ENCODE results near the gene RUNX3.
"Not testable (repeated sequence)": the region's sequence is repeated elsewhere in the genome, so short reads cannot be mapped to it uniquely, and the experiment has no call there.

Gene RUNX3

GRCh38 chr1:24900486-24900849, 29.6 kb downstream of the RUNX3 start:
- DNase-seq = no peak

- DNase-seq = no peak
Measured at GRCh38 chr1:24899581-24900485, 30.2 kb downstream of the RUNX3 start.

- no peak for DNase-seq
Measured at GRCh38 chr1:24898909-24899439, 31.1 kb downstream of the RUNX3 start.

GRCh38 chr1:24898152-24898908, 31.7 kb downstream of the RUNX3 start:
- no peak for DNase-seq

GRCh38 chr1:24897263-24898151, 32.6 kb downstream of the RUNX3 start:
- DNase-seq = no peak

- no peak for DNase-seq
Measured at GRCh38 chr1:24896596-24897262, 33.3 kb downstream of the RUNX3 start.

GRCh38 chr1:24896176-24896575, 33.9 kb downstream of the RUNX3 start:
- DNase-seq = no peak

GRCh38 chr1:24895511-24895910, 34.6 kb downstream of the RUNX3 start:
- no peak for DNase-seq

- no peak for DNase-seq
Measured at GRCh38 chr1:24894002-24894401, 36.1 kb downstream of the RUNX3 start.

GRCh38 chr1:24893431-24893830, 36.6 kb downstream of the RUNX3 start:
- DNase-seq = no peak

GRCh38 chr1:24892188-24893153, 37.6 kb downstream of the RUNX3 start:
- DNase-seq = no peak

GRCh38 chr1:24891367-24891766, 38.7 kb downstream of the RUNX3 start:
- not testable (repeated sequence) for DNase-seq

GRCh38 chr1:24890887-24891286, 39.2 kb downstream of the RUNX3 start:
- no peak for DNase-seq

GRCh38 chr1:24888971-24889676, 41.0 kb downstream of the RUNX3 start:
- no peak for DNase-seq

- no peak for DNase-seq
Measured at GRCh38 chr1:24888061-24888970, 41.8 kb downstream of the RUNX3 start.

GRCh38 chr1:24886241-24886640, 43.8 kb downstream of the RUNX3 start:
- no peak for DNase-seq

GRCh38 chr1:24884751-24885150, 45.3 kb downstream of the RUNX3 start:
- no peak for DNase-seq

GRCh38 chr1:24881034-24881433, 49.0 kb downstream of the RUNX3 start:
- no peak for DNase-seq

Measured in cerebellar nuclear complex (tissue), 1 donor.